SK-N-SH treated with all-trans-retinoic acid at 6 μM for 48 hours (cell line): ENCODE measurements around the gene TTC34.

Experiments used
- OSR1 ChIP-seq: fragments of 250-450 bp; sonication (Bioruptor Pico); IDR thresholded peaks from 2 replicates; pipeline ENCODE4 v1.8.0; 2022; ENCODE audit warnings: moderate library complexity, mild to moderate bottlenecking, inconsistent platforms
- RARB ChIP-seq: fragments of 250-450 bp; sonication (Bioruptor Pico); IDR thresholded peaks from 2 replicates; pipeline ENCODE4 v1.8.0; 2021; ENCODE audit warnings: mild to moderate bottlenecking, moderate library complexity

GRCh38 chr1:2812136-2812535 lies 10.6 kb upstream of the TTC34 start:
- TF ChIP-seq RARB (CRISPR knock-in tag) (no peak), OSR1 (CRISPR knock-in tag) (no peak)
